Measurements from ENCODE around the gene CYBA. TPM values are rescaled to one million over a fixed set of nuclear protein-coding genes. Genes with fewer than 3 reads are reported as not detected.
A peak's percentile ranks its signal among the peaks of the same experiment; 100 is the strongest.

Gene CYBA
- total and polyA plus RNA-seq, 2 of the 13 experiments (the other 11 are each of a cell fraction or from before 2014, with no cell fraction given) = 196 to 250 TPM

DNA sequence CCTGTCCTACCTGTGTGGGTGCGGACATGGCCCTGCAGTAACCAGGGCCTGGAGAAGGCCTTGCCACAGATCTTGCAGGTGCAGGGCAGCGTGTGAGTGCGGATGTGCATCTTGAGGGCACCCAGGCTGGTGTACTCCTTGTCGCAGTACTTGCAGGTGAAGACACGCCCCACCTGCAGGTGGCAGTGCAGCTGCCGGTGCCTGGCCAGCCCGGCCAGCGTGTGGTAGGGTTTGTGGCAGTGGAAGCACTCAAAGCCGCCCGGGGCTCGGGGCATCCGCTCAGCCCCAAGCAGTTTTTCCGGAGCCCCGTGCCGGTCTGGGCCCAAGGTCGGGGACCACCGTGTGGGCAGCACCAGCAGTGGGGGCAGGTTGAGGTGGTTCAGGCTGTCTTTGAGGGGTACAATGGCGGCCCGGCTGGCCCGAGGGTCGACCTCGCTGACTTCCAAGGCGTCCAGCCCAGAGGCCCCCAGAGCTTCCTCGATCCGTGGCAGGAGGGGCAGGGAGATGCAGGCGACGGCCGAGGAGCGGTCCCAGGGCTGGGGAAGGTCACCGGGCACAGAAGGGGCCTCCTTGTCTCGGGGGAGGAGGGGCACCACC lies 30.3 kb upstream of the CYBA start (continued):
- TF ChIP-seq, protein P1, sequence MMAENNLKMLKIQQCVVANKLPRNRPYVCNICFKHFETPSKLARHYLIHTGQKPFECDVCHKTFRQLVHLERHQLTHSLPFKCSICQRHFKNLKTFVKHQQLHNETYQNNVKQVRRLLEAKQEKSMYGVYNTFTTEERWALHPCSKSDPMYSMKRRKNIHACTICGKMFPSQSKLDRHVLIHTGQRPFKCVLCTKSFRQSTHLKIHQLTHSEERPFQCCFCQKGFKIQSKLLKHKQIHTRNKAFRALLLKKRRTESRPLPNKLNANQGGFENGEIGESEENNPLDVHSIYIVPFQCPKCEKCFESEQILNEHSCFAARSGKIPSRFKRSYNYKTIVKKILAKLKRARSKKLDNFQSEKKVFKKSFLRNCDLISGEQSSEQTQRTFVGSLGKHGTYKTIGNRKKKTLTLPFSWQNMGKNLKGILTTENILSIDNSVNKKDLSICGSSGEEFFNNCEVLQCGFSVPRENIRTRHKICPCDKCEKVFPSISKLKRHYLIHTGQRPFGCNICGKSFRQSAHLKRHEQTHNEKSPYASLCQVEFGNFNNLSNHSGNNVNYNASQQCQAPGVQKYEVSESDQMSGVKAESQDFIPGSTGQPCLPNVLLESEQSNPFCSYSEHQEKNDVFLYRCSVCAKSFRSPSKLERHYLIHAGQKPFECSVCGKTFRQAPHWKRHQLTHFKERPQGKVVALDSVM (CRISPR knock-in tag; IDR thresholded peaks at IDR 0.05) = no peak
- TF ChIP-seq, protein P2, sequence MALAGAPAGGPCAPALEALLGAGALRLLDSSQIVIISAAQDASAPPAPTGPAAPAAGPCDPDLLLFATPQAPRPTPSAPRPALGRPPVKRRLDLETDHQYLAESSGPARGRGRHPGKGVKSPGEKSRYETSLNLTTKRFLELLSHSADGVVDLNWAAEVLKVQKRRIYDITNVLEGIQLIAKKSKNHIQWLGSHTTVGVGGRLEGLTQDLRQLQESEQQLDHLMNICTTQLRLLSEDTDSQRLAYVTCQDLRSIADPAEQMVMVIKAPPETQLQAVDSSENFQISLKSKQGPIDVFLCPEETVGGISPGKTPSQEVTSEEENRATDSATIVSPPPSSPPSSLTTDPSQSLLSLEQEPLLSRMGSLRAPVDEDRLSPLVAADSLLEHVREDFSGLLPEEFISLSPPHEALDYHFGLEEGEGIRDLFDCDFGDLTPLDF (CRISPR knock-in tag; IDR thresholded peaks at IDR 0.05) = no peak
- no peak for TF ChIP-seq DR1 (CRISPR knock-in tag; IDR thresholded peaks at IDR 0.05)
- TF ChIP-seq, protein P3, sequence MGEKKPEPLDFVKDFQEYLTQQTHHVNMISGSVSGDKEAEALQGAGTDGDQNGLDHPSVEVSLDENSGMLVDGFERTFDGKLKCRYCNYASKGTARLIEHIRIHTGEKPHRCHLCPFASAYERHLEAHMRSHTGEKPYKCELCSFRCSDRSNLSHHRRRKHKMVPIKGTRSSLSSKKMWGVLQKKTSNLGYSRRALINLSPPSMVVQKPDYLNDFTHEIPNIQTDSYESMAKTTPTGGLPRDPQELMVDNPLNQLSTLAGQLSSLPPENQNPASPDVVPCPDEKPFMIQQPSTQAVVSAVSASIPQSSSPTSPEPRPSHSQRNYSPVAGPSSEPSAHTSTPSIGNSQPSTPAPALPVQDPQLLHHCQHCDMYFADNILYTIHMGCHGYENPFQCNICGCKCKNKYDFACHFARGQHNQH (CRISPR knock-in tag; IDR thresholded peaks at IDR 0.05) = peak; percentile 51; the same call in 1 of the 2 replicates
- no peak for TF ChIP-seq HMGA1 (CRISPR knock-in tag; conservative IDR thresholded peaks at IDR 0.05)
- TF ChIP-seq, protein P4, sequence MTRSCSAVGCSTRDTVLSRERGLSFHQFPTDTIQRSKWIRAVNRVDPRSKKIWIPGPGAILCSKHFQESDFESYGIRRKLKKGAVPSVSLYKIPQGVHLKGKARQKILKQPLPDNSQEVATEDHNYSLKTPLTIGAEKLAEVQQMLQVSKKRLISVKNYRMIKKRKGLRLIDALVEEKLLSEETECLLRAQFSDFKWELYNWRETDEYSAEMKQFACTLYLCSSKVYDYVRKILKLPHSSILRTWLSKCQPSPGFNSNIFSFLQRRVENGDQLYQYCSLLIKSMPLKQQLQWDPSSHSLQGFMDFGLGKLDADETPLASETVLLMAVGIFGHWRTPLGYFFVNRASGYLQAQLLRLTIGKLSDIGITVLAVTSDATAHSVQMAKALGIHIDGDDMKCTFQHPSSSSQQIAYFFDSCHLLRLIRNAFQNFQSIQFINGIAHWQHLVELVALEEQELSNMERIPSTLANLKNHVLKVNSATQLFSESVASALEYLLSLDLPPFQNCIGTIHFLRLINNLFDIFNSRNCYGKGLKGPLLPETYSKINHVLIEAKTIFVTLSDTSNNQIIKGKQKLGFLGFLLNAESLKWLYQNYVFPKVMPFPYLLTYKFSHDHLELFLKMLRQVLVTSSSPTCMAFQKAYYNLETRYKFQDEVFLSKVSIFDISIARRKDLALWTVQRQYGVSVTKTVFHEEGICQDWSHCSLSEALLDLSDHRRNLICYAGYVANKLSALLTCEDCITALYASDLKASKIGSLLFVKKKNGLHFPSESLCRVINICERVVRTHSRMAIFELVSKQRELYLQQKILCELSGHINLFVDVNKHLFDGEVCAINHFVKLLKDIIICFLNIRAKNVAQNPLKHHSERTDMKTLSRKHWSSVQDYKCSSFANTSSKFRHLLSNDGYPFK (CRISPR knock-in tag; IDR thresholded peaks at IDR 0.05; ENCODE audit: borderline replicate concordance) = peak; percentile 40; the same call in 1 of the 2 replicates
- no peak for TF ChIP-seq ONECUT2 (CRISPR knock-in tag; IDR thresholded peaks at IDR 0.05)
- TF ChIP-seq, protein P5, sequence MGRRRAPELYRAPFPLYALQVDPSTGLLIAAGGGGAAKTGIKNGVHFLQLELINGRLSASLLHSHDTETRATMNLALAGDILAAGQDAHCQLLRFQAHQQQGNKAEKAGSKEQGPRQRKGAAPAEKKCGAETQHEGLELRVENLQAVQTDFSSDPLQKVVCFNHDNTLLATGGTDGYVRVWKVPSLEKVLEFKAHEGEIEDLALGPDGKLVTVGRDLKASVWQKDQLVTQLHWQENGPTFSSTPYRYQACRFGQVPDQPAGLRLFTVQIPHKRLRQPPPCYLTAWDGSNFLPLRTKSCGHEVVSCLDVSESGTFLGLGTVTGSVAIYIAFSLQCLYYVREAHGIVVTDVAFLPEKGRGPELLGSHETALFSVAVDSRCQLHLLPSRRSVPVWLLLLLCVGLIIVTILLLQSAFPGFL (CRISPR knock-in tag; IDR thresholded peaks at IDR 0.05) = no peak
- TF ChIP-seq ZNF780A (CRISPR knock-in tag; IDR thresholded peaks at IDR 0.05) = no peak
- TF ChIP-seq, protein P6, sequence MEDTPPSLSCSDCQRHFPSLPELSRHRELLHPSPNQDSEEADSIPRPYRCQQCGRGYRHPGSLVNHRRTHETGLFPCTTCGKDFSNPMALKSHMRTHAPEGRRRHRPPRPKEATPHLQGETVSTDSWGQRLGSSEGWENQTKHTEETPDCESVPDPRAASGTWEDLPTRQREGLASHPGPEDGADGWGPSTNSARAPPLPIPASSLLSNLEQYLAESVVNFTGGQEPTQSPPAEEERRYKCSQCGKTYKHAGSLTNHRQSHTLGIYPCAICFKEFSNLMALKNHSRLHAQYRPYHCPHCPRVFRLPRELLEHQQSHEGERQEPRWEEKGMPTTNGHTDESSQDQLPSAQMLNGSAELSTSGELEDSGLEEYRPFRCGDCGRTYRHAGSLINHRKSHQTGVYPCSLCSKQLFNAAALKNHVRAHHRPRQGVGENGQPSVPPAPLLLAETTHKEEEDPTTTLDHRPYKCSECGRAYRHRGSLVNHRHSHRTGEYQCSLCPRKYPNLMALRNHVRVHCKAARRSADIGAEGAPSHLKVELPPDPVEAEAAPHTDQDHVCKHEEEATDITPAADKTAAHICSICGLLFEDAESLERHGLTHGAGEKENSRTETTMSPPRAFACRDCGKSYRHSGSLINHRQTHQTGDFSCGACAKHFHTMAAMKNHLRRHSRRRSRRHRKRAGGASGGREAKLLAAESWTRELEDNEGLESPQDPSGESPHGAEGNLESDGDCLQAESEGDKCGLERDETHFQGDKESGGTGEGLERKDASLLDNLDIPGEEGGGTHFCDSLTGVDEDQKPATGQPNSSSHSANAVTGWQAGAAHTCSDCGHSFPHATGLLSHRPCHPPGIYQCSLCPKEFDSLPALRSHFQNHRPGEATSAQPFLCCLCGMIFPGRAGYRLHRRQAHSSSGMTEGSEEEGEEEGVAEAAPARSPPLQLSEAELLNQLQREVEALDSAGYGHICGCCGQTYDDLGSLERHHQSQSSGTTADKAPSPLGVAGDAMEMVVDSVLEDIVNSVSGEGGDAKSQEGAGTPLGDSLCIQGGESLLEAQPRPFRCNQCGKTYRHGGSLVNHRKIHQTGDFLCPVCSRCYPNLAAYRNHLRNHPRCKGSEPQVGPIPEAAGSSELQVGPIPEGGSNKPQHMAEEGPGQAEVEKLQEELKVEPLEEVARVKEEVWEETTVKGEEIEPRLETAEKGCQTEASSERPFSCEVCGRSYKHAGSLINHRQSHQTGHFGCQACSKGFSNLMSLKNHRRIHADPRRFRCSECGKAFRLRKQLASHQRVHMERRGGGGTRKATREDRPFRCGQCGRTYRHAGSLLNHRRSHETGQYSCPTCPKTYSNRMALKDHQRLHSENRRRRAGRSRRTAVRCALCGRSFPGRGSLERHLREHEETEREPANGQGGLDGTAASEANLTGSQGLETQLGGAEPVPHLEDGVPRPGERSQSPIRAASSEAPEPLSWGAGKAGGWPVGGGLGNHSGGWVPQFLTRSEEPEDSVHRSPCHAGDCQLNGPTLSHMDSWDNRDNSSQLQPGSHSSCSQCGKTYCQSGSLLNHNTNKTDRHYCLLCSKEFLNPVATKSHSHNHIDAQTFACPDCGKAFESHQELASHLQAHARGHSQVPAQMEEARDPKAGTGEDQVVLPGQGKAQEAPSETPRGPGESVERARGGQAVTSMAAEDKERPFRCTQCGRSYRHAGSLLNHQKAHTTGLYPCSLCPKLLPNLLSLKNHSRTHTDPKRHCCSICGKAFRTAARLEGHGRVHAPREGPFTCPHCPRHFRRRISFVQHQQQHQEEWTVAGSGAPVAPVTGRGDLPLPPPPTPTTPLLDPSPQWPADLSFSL (CRISPR knock-in tag; IDR thresholded peaks at IDR 0.05) = no peak
- TF ChIP-seq NFKBIZ (CRISPR knock-in tag; IDR thresholded peaks at IDR 0.05) = no peak
- TF ChIP-seq, protein P7, sequence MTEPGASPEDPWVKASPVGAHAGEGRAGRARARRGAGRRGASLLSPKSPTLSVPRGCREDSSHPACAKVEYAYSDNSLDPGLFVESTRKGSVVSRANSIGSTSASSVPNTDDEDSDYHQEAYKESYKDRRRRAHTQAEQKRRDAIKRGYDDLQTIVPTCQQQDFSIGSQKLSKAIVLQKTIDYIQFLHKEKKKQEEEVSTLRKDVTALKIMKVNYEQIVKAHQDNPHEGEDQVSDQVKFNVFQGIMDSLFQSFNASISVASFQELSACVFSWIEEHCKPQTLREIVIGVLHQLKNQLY (CRISPR knock-in tag; IDR thresholded peaks at IDR 0.05) = no peak
- no peak for TF ChIP-seq ZBTB8A (CRISPR knock-in tag; IDR thresholded peaks at IDR 0.05; ENCODE audit: borderline replicate concordance, low read depth)
